ENCODE measurements around the gene HMX2.
A peak's percentile ranks its signal among the peaks of the same experiment; 100 is the strongest.

The HMX2 gene

GRCh38 chr10:123139521-123140163 is 8.3 kb upstream of the HMX2 start:
- DNase-seq (ENCODE audit: low read depth) = no peak
- no peak for TF ChIP-seq CTCF (conservative IDR thresholded peaks at IDR 0.05; ENCODE audit: control insufficient read depth, insufficient read depth, low read depth, low read length)
- H3K4me3 ChIP-seq (ENCODE audit: control insufficient read depth, low read depth, low read length) = no peak overlapping the region

DNA sequence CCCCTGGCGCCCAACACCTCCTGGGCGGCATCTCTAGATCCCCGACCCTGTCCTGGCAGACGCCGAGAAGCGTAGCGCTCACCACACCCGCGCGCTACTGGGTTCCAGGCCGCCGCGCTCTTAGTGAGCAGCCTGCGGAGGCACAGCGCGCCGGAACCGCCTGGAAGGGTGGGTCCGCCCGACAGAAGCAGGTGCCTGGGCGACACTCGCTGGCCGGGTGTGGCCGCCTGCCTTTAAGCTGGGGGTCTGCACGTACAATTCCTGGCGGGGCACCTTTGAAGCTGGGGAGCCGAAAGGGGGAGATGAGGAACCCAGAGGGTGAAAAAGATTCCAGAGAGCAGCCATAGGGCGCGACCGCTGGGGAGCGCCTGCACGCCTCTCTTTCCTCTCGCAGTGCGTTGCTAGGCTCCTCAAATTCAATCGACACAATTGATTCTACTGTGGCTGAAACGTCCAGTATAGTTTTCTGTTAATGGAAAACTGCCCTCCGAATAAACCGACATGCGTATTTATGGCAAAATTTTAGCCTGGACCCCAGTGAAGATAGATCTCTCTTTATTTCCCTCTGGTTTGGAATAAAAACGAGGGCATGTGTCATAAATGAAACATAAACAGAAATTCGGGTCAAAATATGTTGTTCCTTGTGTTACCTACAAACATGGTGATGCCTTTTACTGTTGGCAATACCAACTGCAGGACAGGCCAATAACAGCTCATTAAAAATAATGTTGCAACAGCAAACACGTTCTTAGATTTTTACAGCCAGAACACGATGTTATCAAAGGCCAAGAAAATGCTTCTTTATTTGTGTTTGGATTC is 7.6 kb upstream of the HMX2 start:
- no peak for DNase-seq (ENCODE audit: low read depth)
- peak; percentile 4 for TF ChIP-seq CTCF (conservative IDR thresholded peaks at IDR 0.05; ENCODE audit: control insufficient read depth, insufficient read depth, low read depth, low read length)
- no peak overlapping the region for H3K4me3 ChIP-seq (ENCODE audit: control insufficient read depth, low read depth, low read length)

DNA sequence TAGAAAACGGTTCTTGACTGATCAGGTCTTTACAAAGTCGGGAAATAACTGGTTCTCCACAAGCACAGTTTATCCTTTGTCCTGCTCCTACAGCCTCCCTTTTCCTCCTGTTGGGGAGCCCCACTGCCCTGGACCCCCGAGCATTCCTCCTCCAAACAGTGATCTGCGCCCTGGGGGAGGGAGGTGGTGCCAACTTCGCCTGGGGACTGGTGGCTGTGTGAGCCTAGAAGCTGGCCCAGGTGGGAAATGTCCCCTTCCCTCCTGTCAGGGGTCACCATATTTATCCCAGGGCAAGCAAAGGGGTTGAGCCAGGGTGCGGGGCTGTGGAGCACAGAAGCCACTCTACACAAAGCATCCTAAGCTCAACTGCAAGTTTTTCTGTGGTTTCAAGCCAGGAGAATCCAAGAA is 6.9 kb upstream of the HMX2 start:
- DNase-seq (ENCODE audit: low read depth) = no peak
- TF ChIP-seq CTCF (conservative IDR thresholded peaks at IDR 0.05; ENCODE audit: control insufficient read depth, insufficient read depth, low read depth, low read length) = no peak
- H3K4me3 ChIP-seq (ENCODE audit: control insufficient read depth, low read depth, low read length) = no peak overlapping the region

GRCh38 chr10:123141791-123142700 is 5.9 kb upstream of the HMX2 start:
- no peak for TF ChIP-seq CTCF (conservative IDR thresholded peaks at IDR 0.05; ENCODE audit: control insufficient read depth, insufficient read depth, low read depth, low read length)

DNA sequence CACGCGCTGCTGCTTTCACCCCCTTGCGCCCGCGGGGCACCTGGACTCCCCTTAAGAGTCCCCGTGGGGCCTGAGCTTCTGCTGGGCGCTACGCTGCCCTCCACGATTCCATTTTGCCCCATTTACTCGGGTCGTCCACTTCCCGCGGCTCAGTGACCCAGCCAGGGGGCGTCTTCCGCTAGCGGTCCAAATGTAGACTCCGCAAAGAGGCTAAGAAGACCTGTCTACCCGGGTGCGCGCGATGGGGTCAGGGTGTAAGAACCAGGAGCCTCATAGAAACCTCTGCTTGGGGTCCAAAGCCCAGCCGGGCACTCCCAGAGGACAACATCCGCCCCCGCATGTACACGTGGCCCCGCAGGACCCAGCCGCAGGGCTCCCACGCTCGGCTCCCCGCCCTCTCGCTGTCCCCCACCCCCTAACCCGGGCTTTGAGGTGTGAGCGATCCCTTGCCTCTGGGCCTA is 5.2 kb upstream of the HMX2 start:
- no peak for DNase-seq (ENCODE audit: low read depth)
- no peak overlapping the region for H3K4me3 ChIP-seq (ENCODE audit: control insufficient read depth, low read depth, low read length)
- no peak for TF ChIP-seq CTCF (conservative IDR thresholded peaks at IDR 0.05; ENCODE audit: control insufficient read depth, insufficient read depth, low read depth, low read length)

More at GRCh38 chr10:123141791-123142700, 5.9 kb upstream of the HMX2 start:
- no peak overlapping the region for H3K4me3 ChIP-seq (ENCODE audit: control insufficient read depth, low read depth, low read length)
- no peak for DNase-seq (ENCODE audit: low read depth)

- DNase-seq (ENCODE audit: low read depth) = no peak
- H3K4me3 ChIP-seq (ENCODE audit: control insufficient read depth, low read depth, low read length) = no peak overlapping the region
- TF ChIP-seq CTCF (conservative IDR thresholded peaks at IDR 0.05; ENCODE audit: control insufficient read depth, insufficient read depth, low read depth, low read length) = no peak
Observed at GRCh38 chr10:123143162-123143824, 4.6 kb upstream of the HMX2 start.
